GM23248 (cell line): ENCODE data around the gene SLC12A4.

ENCODE experiments used
- EZH2 ChIP-seq: fragments of 200-600 bp; sonication (generic); IDR thresholded peaks from 2 replicates; pipeline ENCODE4 v1.6.1; 2018; ENCODE audit warnings: antibody characterized with exemption, mild to moderate bottlenecking; ENCODE audit not compliant: insufficient read depth, poor library complexity, severe bottlenecking
- EZH2phosphoT487 ChIP-seq: fragments of 200-600 bp; sonication (generic); IDR thresholded peaks from 2 replicates; pipeline ENCODE4 v1.6.1; 2018; ENCODE audit warnings: antibody characterized with exemption, moderate library complexity, mild to moderate bottlenecking, low read depth; ENCODE audit not compliant: insufficient read depth

DNA sequence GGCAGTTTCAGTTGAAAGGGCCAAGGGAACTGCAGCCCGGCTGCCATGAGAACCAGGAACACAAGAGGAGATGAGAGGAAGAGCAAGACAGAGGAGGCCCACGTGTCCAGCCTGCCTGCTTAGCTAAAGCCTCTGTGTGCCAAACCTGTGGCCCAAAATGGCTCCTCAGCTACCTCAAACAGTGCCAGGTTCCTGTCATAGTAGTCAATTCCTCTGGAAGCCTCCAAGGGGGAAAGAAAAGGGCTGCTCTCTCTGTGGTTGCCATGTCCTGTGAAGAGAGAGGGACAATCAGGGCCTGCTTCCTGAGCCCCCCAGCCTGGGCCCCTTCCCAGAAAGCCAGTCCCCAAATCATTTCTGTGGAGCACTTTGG, 5.2 kb downstream of the SLC12A4 start:
- TF ChIP-seq EZH2phosphoT487 (no peak), EZH2 (no peak)
